Esophagus muscularis mucosa (tissue), 4 donors: ENCODE results near the gene TMEFF2. TPM values are rescaled to one million over a fixed set of nuclear protein-coding genes. Genes with fewer than 3 reads are reported as not detected.

Experiments used
- DNase-seq: peaks from one replicate; pipeline ENCODE4 v3.0.0-alpha.2; 2017; ENCODE audit errors: extremely low spot score
- H3K27ac ChIP-seq, 4 donors: fragments of 200-600 bp; sonication (generic); replicated peaks in 1 of 4; 1 replicate in 3 of 4; 2 replicates in 1 of 4; pipeline ENCODE4 v1.5.1; 2016 to 2019; ENCODE audit warnings: mild to moderate bottlenecking in 1 of 4
- H3K27me3 ChIP-seq, 4 donors: fragments of 200-600 bp; sonication (generic); one replicate each; pipeline versions ENCODE4 v1.5.1 to v1.6.0; 2016 to 2019
- H3K36me3 ChIP-seq, 4 donors: fragments of 200-600 bp; sonication (generic); one replicate each; pipeline ENCODE4 v1.5.1; 2016 to 2019
- H3K4me1 ChIP-seq, 4 donors: fragments of 200-600 bp; sonication (generic); one replicate each; pipeline ENCODE4 v1.5.1; 2016 to 2019
- H3K4me3 ChIP-seq, 4 donors: fragments of 200-600 bp; sonication (generic); 1 replicate in 2 of 4; 2 replicates in 2 of 4; pipeline ENCODE4 v1.5.1; 2016 to 2019; ENCODE audit warnings: mild to moderate bottlenecking in 4 of 4, moderate library complexity in 1 of 4
- H3K9me3 ChIP-seq, 4 donors: fragments of 200-600 bp; sonication (generic); 1 replicate in 3 of 4; 2 replicates in 1 of 4; pipeline ENCODE4 v1.5.1; 2016 to 2019
- CTCF ChIP-seq, 3 experiments: fragments of 200-600 bp in 2 of 3; fragments of 450-650 bp in 1 of 3; sonication (generic) in 2 of 3; IDR thresholded peaks; one replicate each; pipeline ENCODE4 v1.5.1; 2017 to 2019; ENCODE audit warnings: antibody characterized with exemption in 3 of 3, mild to moderate bottlenecking in 2 of 3, moderate library complexity in 1 of 3
- EP300 ChIP-seq: sonication (generic); formaldehyde crosslinking; IDR thresholded peaks from one replicate; pipeline ENCODE4 v1.6.1; 2017; ENCODE audit warnings: antibody characterized with exemption
- POLR2A ChIP-seq: fragments of 450-650 bp; IDR thresholded peaks from one replicate; pipeline ENCODE4 v1.6.1; 2017; ENCODE audit warnings: antibody characterized with exemption, moderate library complexity, mild to moderate bottlenecking, low read depth
- POLR2AphosphoS5 ChIP-seq, 2 donors: sonication (generic); formaldehyde crosslinking; IDR thresholded peaks; one replicate each; pipeline ENCODE4 v1.6.1; 2017; ENCODE audit warnings: antibody characterized with exemption in 2 of 2
- WGBS: methylation state at CpG from one replicate; pipeline ENCODE4 v1.1.5; 2018; 5-methylcytosine and 5-hydroxymethylcytosine counted together
- intact Hi-C: fragments of 100-400 bp; cut with DNase I; formaldehyde crosslinking; loops from one replicate; pipeline ENCODE4 v1.15.1; 2023
- total RNA-seq, 4 donors: library from RNA; depleted of rRNA; stranded (reverse); fragments of >200 nt; gene quantifications; one replicate each; pipeline versions ENCODE4 v1.1.0 to v1.2.1, GENCODE V29; 2016

The TMEFF2 gene
- total RNA-seq, 4 donors from 2014 or later = 0.42 to 1.7 (median 0.55) TPM

GRCh38 chr2:192197357-192197756, 2.6 kb upstream of the TMEFF2 start:
- Histone ChIP-seq H3K9me3 (no peaks in the 10 kb centered on the region), H3K36me3 (no peaks in the 10 kb centered on the region), H3K4me1 (peaks cover 28 to 38% (median 31%) of the 10 kb centered on the region in 4 donors), H3K27me3 (peaks cover 0 to 96% (median 48%) of the 10 kb centered on the region in 4 donors), H3K4me3 (no peak overlapping the region), H3K27ac (no peak overlapping the region)
- no peak for DNase-seq
- 88% methylated on average over 1 of the region's 1 CpG for WGBS
- intact Hi-C loops = no loop called here
- TF ChIP-seq POLR2A = no peak
- no peak for TF ChIP-seq POLR2AphosphoS5 (IDR thresholded peaks at IDR 0.05)
- TF ChIP-seq CTCF (IDR thresholded peaks at IDR 0.05) = no peak
- no peak for TF ChIP-seq EP300

GRCh38 chr2:192196421-192197194, 1.9 kb upstream of the TMEFF2 start:
- TF ChIP-seq CTCF (IDR thresholded peaks at IDR 0.05) = no peak
- no peak for TF ChIP-seq POLR2AphosphoS5 (IDR thresholded peaks at IDR 0.05)
- H3K4me3 ChIP-seq = peak overlapping the region; percentile 53 to 61 (median 55)
- no peak overlapping the region for H3K27ac ChIP-seq
- H3K36me3 ChIP-seq = no peaks in the 10 kb centered on the region
- DNase-seq = no peak
- H3K9me3 ChIP-seq = no peaks in the 10 kb centered on the region
- WGBS = 13% methylated on average over 14 of the region's 14 CpGs
- H3K4me1 ChIP-seq = peaks cover 28 to 38% (median 31%) of the 10 kb centered on the region in 4 donors
- H3K27me3 ChIP-seq = peaks cover 0 to 96% (median 48%) of the 10 kb centered on the region in 4 donors
- intact Hi-C loops = no loop called here

- DNase-seq = no peak
- intact Hi-C loops = no loop called here
- WGBS = under 1% methylated on average over 29 of the region's 44 CpGs
Observed at GRCh38 chr2:192195548-192196418, 1.1 kb upstream of the TMEFF2 start.

GRCh38 chr2:192194265-192194865, 368 bp downstream of the TMEFF2 start:
- no peaks in the 10 kb centered on the region for H3K36me3 ChIP-seq
- no peaks in the 10 kb centered on the region for H3K9me3 ChIP-seq
- 28% methylated on average over 2 of the region's 48 CpGs for WGBS
- H3K27me3 ChIP-seq = peaks cover 0 to 73% (median 46%) of the 10 kb centered on the region in 4 donors
- peaks cover 28 to 38% (median 31%) of the 10 kb centered on the region in 4 donors for H3K4me1 ChIP-seq
- no peak overlapping the region for H3K27ac ChIP-seq
- intact Hi-C loops = no loop called here
- H3K4me3 ChIP-seq = peak overlapping the region; percentile 53 to 61 (median 55)
- TF ChIP-seq POLR2AphosphoS5 (IDR thresholded peaks at IDR 0.05) = no peak
- TF ChIP-seq CTCF (IDR thresholded peaks at IDR 0.05) = no peak
- no peak for TF ChIP-seq POLR2A
- TF ChIP-seq EP300 = no peak
- no peak for DNase-seq

More at GRCh38 chr2:192195548-192196418, 1.1 kb upstream of the TMEFF2 start:
- Histone ChIP-seq H3K4me1 (peaks cover 28 to 38% (median 31%) of the 10 kb centered on the region in 4 donors), H3K36me3 (no peaks in the 10 kb centered on the region), H3K4me3 (peak overlapping the region; percentile 53 to 61 (median 55)), H3K27me3 (peaks cover 0 to 87% (median 46%) of the 10 kb centered on the region in 4 donors), H3K27ac (no peak overlapping the region), H3K9me3 (no peaks in the 10 kb centered on the region)
- no peak for TF ChIP-seq CTCF (IDR thresholded peaks at IDR 0.05)
- no peak for TF ChIP-seq EP300
- TF ChIP-seq POLR2A = no peak
- no peak for TF ChIP-seq POLR2AphosphoS5 (IDR thresholded peaks at IDR 0.05)
